ENCODE measurements around the gene ID2. TPM values are rescaled to one million over a fixed set of nuclear protein-coding genes. Genes with fewer than 3 reads are reported as not detected.
A peak's percentile ranks its signal among the peaks of the same experiment; 100 is the strongest.
"Not testable (repeated sequence)": the region's sequence is repeated elsewhere in the genome, so short reads cannot be mapped to it uniquely, and the experiment has no call there.

Gene ID2
- total and polyA plus RNA-seq, 2 experiments from 2014 or later: 612 to 910 TPM

DNA sequence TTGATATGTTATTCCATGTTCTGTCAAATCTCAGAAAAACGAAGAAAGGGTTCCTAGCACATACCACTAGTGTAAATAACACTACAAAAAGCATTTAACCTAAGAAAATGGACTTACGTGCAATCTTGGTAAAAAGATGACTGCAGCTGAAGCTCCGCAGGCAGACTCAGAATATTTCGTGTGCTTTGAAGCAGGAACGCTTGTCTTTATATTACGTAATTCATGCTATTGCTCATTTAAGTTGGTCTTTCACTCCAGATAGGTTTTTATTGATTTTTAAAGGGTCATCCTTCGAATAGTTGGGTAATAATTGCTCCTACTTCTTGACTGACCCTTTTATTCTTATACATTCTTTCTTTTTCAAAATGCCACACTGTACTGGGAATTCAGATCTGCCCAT lies 44.0 kb downstream of the ID2 start:
- H2AFZ ChIP-seq: no peak overlapping the region
- H3K27ac ChIP-seq: no peak overlapping the region
- WGBS (ENCODE audit: low lambda C conversion rate, missing lambda C conversion rate): 91% methylated on average over 7 of the region's 7 CpGs
- no peaks in the 10 kb centered on the region for H3K27me3 ChIP-seq
- DNase-seq (ENCODE audit: low spot score): no peak
- TF ChIP-seq, protein P1, sequence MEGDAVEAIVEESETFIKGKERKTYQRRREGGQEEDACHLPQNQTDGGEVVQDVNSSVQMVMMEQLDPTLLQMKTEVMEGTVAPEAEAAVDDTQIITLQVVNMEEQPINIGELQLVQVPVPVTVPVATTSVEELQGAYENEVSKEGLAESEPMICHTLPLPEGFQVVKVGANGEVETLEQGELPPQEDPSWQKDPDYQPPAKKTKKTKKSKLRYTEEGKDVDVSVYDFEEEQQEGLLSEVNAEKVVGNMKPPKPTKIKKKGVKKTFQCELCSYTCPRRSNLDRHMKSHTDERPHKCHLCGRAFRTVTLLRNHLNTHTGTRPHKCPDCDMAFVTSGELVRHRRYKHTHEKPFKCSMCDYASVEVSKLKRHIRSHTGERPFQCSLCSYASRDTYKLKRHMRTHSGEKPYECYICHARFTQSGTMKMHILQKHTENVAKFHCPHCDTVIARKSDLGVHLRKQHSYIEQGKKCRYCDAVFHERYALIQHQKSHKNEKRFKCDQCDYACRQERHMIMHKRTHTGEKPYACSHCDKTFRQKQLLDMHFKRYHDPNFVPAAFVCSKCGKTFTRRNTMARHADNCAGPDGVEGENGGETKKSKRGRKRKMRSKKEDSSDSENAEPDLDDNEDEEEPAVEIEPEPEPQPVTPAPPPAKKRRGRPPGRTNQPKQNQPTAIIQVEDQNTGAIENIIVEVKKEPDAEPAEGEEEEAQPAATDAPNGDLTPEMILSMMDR (IDR thresholded peaks at IDR 0.05; ENCODE audit: poor library complexity): no peak
- TF ChIP-seq EZH2phosphoT487 (IDR thresholded peaks at IDR 0.05; ENCODE audit: low read depth, severe bottlenecking, unreplicated experiment): no peak
- no peak for TF ChIP-seq EZH2 (IDR thresholded peaks at IDR 0.05; ENCODE audit: borderline replicate concordance)
- no peak overlapping the region for H3K4me3 ChIP-seq
- no peaks in the 10 kb centered on the region for H3K9me3 ChIP-seq (ENCODE audit: low read depth)
- no peaks in the 10 kb centered on the region for H3K4me1 ChIP-seq (ENCODE audit: insufficient read depth)
- H3K79me2 ChIP-seq: no peaks in the 10 kb centered on the region
- H4K20me1 ChIP-seq (ENCODE audit: insufficient read depth, poor library complexity, severe bottlenecking): no peaks in the 10 kb centered on the region
- no peaks in the 10 kb centered on the region for H3K36me3 ChIP-seq (replicated peaks; ENCODE audit: insufficient read depth, low read depth)
- H3K4me2 ChIP-seq: no peak overlapping the region
- H3K9me2 ChIP-seq (replicated peaks; ENCODE audit: insufficient read depth): no peaks in the 10 kb centered on the region

DNA sequence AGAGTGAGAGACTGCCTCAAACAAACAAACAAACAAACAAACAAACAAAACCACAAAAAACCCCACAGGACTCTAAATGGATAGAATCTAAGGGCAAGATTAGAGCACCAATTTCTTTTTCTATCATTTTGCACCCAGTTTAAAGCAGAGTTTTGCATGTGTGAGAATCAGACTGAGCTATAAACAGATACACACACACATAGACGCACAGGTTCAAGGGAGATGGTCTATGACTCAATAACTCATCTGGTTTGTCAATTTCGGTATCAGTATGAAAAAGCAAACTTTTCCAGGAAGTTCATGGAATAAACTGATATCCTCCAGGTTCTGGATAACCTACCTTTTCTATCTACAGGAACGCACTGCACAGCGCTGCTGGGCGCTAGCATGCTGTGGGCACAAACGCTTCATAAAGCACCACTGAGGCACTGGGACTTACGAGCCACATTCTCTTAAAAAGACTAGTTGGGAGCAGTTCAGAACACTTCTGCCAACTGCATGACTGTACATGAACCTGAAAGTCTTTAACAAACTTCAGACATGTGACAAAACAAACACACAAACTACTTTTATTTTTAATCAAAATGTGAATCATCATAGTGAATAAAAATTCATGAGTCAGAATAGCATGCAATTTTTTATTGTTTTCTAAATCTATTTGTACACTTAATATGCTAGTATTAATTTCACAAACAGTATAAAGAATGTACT lies 46.6 kb downstream of the ID2 start:
- no peaks in the 10 kb centered on the region for H4K20me1 ChIP-seq (ENCODE audit: insufficient read depth, poor library complexity, severe bottlenecking)
- no peak for TF ChIP-seq EZH2phosphoT487 (IDR thresholded peaks at IDR 0.05; ENCODE audit: low read depth, severe bottlenecking, unreplicated experiment)
- TF ChIP-seq, protein P1 (IDR thresholded peaks at IDR 0.05; ENCODE audit: poor library complexity): no peak
- no peak for TF ChIP-seq EZH2 (IDR thresholded peaks at IDR 0.05; ENCODE audit: borderline replicate concordance)
- no peak overlapping the region for H3K4me3 ChIP-seq
- no peaks in the 10 kb centered on the region for H3K79me2 ChIP-seq
- DNase-seq (ENCODE audit: low spot score): no peak
- no peaks in the 10 kb centered on the region for H3K27me3 ChIP-seq
- H3K9me3 ChIP-seq (ENCODE audit: low read depth): no peaks in the 10 kb centered on the region
- 95% methylated on average over 7 of the region's 7 CpGs for WGBS (ENCODE audit: low lambda C conversion rate, missing lambda C conversion rate)
- no peak overlapping the region for H3K27ac ChIP-seq
- H3K4me1 ChIP-seq (ENCODE audit: insufficient read depth): no peaks in the 10 kb centered on the region
- no peaks in the 10 kb centered on the region for H3K9me2 ChIP-seq (replicated peaks; ENCODE audit: insufficient read depth)
- H3K36me3 ChIP-seq (replicated peaks; ENCODE audit: insufficient read depth, low read depth): no peaks in the 10 kb centered on the region
- H3K4me2 ChIP-seq: no peak overlapping the region
- H2AFZ ChIP-seq: no peak overlapping the region

DNA sequence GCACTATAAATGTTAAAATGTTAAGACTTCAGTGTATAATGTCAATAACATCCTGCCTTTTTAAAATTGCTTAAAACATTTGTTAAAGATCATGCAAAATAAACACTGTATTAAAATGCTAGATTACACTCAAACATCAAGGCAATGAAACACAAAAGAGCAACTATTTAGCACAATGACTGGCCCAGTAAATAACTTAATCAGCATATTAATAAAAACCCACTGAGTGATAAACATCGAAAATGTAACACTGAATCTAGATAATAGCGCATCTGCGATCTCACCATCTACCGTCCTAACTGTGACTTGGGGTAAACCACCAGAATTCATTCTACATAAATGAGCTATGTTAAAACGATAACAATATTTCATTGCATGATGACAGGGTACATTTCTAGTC lies 47.2 kb downstream of the ID2 start:
- not testable (repeated sequence) for H3K9me3 ChIP-seq (ENCODE audit: low read depth); H3K4me1 ChIP-seq (ENCODE audit: insufficient read depth); H2AFZ ChIP-seq; H4K20me1 ChIP-seq (ENCODE audit: insufficient read depth, poor library complexity, severe bottlenecking); H3K79me2 ChIP-seq; H3K9me2 ChIP-seq (replicated peaks; ENCODE audit: insufficient read depth); H3K36me3 ChIP-seq (replicated peaks; ENCODE audit: insufficient read depth, low read depth); H3K4me2 ChIP-seq; H3K27me3 ChIP-seq; H3K4me3 ChIP-seq; DNase-seq (ENCODE audit: low spot score); H3K27ac ChIP-seq
- 90% methylated on average over 5 of the region's 5 CpGs for WGBS (ENCODE audit: low lambda C conversion rate, missing lambda C conversion rate)

DNA sequence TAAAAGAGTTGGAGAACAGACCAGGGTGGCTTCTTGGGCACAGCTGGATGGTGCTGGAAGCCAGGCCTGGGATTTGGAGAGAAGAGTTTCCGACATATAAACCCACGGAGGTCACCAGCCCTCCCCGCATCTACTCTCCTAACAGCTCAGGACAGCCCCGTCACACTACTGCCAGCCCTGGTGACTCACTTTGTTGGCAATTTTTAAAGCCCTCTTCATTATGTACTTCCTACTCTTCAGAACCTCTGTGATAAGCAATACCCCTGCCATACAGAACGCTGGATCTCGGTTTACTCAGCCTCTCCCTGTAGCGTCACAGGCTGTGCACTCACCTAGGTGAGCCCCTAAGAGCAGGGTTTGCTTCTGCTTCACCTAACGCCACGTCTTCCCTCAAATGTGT lies 48.1 kb downstream of the ID2 start:
- Histone ChIP-seq H3K27me3 (no peaks in the 10 kb centered on the region), H3K79me2 (no peaks in the 10 kb centered on the region), H3K9me3 (ENCODE audit: low read depth) (no peaks in the 10 kb centered on the region), H3K4me3 (no peak overlapping the region), H2AFZ (no peak overlapping the region), H3K4me1 (ENCODE audit: insufficient read depth) (no peaks in the 10 kb centered on the region), H3K4me2 (no peak overlapping the region), H3K27ac (peak overlapping the region; percentile 74), H3K36me3 (replicated peaks; ENCODE audit: insufficient read depth, low read depth) (no peaks in the 10 kb centered on the region), H4K20me1 (ENCODE audit: insufficient read depth, poor library complexity, severe bottlenecking) (no peaks in the 10 kb centered on the region), H3K9me2 (replicated peaks; ENCODE audit: insufficient read depth) (no peaks in the 10 kb centered on the region)
- DNase-seq (ENCODE audit: low spot score): peak; percentile 36
- 83% methylated on average over 9 of the region's 9 CpGs for WGBS (ENCODE audit: low lambda C conversion rate, missing lambda C conversion rate)
- no peak for TF ChIP-seq EZH2phosphoT487 (IDR thresholded peaks at IDR 0.05; ENCODE audit: low read depth, severe bottlenecking, unreplicated experiment)
- no peak for TF ChIP-seq EZH2 (IDR thresholded peaks at IDR 0.05; ENCODE audit: borderline replicate concordance)
- TF ChIP-seq, protein P1 (IDR thresholded peaks at IDR 0.05; ENCODE audit: poor library complexity): no peak
